BLaER1 (cell line): ENCODE data around the gene MOV10L1.

Experiments
- H3K27ac ChIP-seq: shearing (Covaris generic); formaldehyde crosslinking; 2 replicates; pipeline ENCODE4 v1.8.1; 2022
- H3K27me3 ChIP-seq: shearing (Covaris generic); formaldehyde crosslinking; 2 replicates; pipeline ENCODE4 v1.8.1; 2022
- H3K36me3 ChIP-seq: shearing (Covaris generic); formaldehyde crosslinking; 2 replicates; pipeline ENCODE4 v1.8.1; 2022
- H3K4me1 ChIP-seq: shearing (Covaris generic); formaldehyde crosslinking; 2 replicates; pipeline ENCODE4 v1.8.1; 2022
- H3K4me2 ChIP-seq: shearing (Covaris generic); formaldehyde crosslinking; 2 replicates; pipeline ENCODE4 v1.8.1; 2022
- H3K4me3 ChIP-seq: shearing (Covaris generic); formaldehyde crosslinking; 2 replicates; pipeline ENCODE4 v1.8.1; 2022
- H3K9ac ChIP-seq: shearing (Covaris generic); formaldehyde crosslinking; 2 replicates; pipeline ENCODE4 v1.8.1; 2022
- H3K9me3 ChIP-seq: shearing (Covaris generic); formaldehyde crosslinking; 2 replicates; pipeline ENCODE4 v1.8.1; 2022
- H4K20me1 ChIP-seq: shearing (Covaris generic); formaldehyde crosslinking; 2 replicates; pipeline ENCODE4 v1.8.1; 2022
- Cebpa-rat ChIP-seq: shearing (Covaris generic); IDR thresholded peaks from 2 replicates; pipeline ENCODE4 v1.8.1; 2022

MOV10L1 gene

GRCh38 chr22:50151571-50152537, 62.0 kb downstream of the MOV10L1 start:
- Histone ChIP-seq H3K4me2 (no peak overlapping the region), H3K4me1 (peaks cover 19% of the 10 kb centered on the region), H3K9ac (no peak overlapping the region), H3K36me3 (no peaks in the 10 kb centered on the region), H3K4me3 (no peak overlapping the region), H3K9me3 (no peaks in the 10 kb centered on the region), H4K20me1 (no peaks in the 10 kb centered on the region), H3K27me3 (no peaks in the 10 kb centered on the region), H3K27ac (no peak overlapping the region)
- no peak for TF ChIP-seq Cebpa-rat

DNA sequence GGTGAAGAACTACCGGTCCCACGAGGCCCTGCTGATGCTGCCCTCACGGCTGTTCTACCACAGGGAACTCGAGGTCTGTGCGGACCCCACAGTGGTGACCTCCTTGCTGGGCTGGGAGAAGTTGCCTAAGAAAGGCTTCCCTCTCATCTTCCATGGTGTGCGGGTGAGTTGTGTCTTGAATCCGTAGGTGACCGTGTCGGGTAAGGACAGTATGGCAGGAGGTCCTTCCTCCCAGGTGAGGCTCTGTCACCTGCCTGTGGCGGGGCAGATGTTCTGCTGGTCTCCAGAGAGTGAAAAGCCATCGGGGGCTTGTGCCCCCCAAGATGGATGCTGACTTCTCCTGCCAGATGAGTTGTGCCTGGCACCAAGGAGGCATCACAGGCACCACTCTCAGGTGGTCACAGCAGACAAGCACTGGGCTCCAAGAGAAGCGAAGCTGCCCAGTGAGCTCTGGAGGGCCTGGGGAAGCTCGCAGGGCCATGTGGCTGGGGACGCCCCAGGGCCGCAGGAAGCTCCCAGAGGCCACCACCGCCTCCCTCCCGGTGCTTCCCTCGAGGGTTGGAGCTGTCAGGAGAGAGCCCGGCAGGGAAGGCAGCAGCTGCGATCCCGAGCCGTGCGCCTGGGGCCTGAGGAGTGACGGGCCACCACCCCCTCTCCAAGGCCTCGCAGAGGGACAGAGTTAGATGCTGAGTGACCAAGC, 63.4 kb downstream of the MOV10L1 start:
- Histone ChIP-seq H3K4me2 (no peak overlapping the region), H3K9me3 (no peaks in the 10 kb centered on the region), H3K36me3 (no peaks in the 10 kb centered on the region), H3K4me1 (peaks cover 10% of the 10 kb centered on the region; the same call in 1 of the 2 replicates), H3K4me3 (no peak overlapping the region), H4K20me1 (no peaks in the 10 kb centered on the region), H3K9ac (no peak overlapping the region), H3K27ac (no peak overlapping the region), H3K27me3 (no peaks in the 10 kb centered on the region)
- no peak for TF ChIP-seq Cebpa-rat

GRCh38 chr22:50153756-50154140, 63.9 kb downstream of the MOV10L1 start:
- Histone ChIP-seq H3K9ac (no peak overlapping the region), H3K27ac (no peak overlapping the region), H4K20me1 (no peaks in the 10 kb centered on the region), H3K27me3 (no peaks in the 10 kb centered on the region), H3K4me3 (no peak overlapping the region), H3K9me3 (no peaks in the 10 kb centered on the region), H3K4me1 (peaks cover 10% of the 10 kb centered on the region; the same call in 1 of the 2 replicates), H3K4me2 (no peak overlapping the region), H3K36me3 (no peaks in the 10 kb centered on the region)
- no peak for TF ChIP-seq Cebpa-rat

DNA sequence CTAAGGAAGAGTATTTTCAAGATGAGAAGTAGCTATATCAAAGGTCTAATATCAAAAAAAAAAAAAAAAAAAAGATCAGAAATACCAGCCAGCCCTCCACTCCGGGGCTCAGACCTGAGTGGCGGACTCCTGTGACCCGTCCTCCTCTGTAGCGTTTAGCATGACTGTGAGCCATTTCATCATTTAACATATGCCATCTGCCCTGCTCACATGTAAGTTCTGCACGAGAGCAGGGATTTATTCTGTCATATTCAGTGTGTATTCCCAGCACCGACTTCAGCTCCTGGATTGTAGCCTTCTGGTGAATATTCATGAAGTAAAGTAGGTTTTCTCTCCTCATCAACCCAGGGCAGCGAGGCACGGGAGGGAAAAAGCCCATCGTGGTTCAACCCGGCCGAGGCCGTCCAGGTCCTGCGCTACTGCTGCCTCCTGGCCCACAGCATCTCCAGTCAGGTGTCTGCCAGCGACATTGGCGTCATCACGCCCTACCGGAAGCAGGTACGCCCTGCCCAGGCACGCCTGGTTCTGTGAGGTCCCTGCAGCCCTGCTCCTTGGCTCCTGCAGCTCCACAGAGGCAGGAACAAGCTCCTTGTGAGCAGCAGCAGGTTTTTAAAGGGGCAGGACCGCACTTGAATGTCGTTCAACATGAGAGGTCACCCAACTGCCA, 68.0 kb downstream of the MOV10L1 start:
- Histone ChIP-seq H3K4me2 (no peak overlapping the region), H3K27ac (no peak overlapping the region), H4K20me1 (no peaks in the 10 kb centered on the region), H3K36me3 (no peaks in the 10 kb centered on the region), H3K9me3 (no peaks in the 10 kb centered on the region), H3K4me3 (no peak overlapping the region), H3K9ac (no peak overlapping the region; the same call in 1 of the 2 replicates), H3K4me1 (peaks cover 11% of the 10 kb centered on the region), H3K27me3 (no peaks in the 10 kb centered on the region)
- no peak for TF ChIP-seq Cebpa-rat

DNA sequence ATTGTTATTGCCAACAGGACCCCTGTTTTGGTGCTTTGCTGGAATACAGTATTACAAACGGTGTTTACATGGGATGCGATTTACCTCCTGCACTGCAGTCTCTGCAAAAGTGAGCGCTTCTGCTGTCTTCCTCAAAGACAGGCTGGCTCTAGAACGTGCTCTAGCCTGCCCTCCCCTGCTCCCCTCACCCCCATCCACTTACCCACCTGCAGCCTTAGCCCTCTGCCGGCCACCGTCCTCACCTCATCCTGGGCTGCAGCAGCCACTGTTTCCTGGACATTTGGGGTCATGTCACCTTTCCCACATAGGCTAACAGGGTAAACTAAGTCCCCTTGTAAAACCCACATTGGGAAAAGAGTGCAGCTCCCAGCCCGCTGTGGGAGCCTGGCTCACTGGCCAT, 71.1 kb downstream of the MOV10L1 start:
- Histone ChIP-seq H3K4me3 (no peak overlapping the region), H3K27ac (no peak overlapping the region), H4K20me1 (no peaks in the 10 kb centered on the region), H3K27me3 (no peaks in the 10 kb centered on the region), H3K4me1 (peaks cover 13% of the 10 kb centered on the region), H3K9ac (no peak overlapping the region), H3K9me3 (0 out of 2 replicates have a peak, but pooled peaks cover 3% of the 10 kb centered on the region), H3K36me3 (no peaks in the 10 kb centered on the region), H3K4me2 (no peak overlapping the region)
- TF ChIP-seq Cebpa-rat = no peak

GRCh38 chr22:50161508-50162390, 71.9 kb downstream of the MOV10L1 start:
- peaks cover 8% of the 10 kb centered on the region; the same call in 1 of the 2 replicates for H3K9me3 ChIP-seq
- no peaks in the 10 kb centered on the region for H3K36me3 ChIP-seq
- peaks cover 13% of the 10 kb centered on the region for H3K4me1 ChIP-seq
- peak overlapping the region; percentile 56 for H3K4me2 ChIP-seq
- TF ChIP-seq Cebpa-rat = no peak
- H3K27me3 ChIP-seq = no peaks in the 10 kb centered on the region
- H3K27ac ChIP-seq = no peak overlapping the region
- H3K4me3 ChIP-seq = no peak overlapping the region
- H4K20me1 ChIP-seq = no peaks in the 10 kb centered on the region
- no peak overlapping the region for H3K9ac ChIP-seq

- TF ChIP-seq Cebpa-rat = no peak
- peaks cover 13% of the 10 kb centered on the region for H3K4me1 ChIP-seq
Measured at GRCh38 chr22:50162391-50162956, 72.7 kb downstream of the MOV10L1 start.

GRCh38 chr22:50165436-50166123, 75.8 kb downstream of the MOV10L1 start:
- H3K36me3 ChIP-seq = no peaks in the 10 kb centered on the region
- H4K20me1 ChIP-seq = no peaks in the 10 kb centered on the region
- no peak overlapping the region for H3K27ac ChIP-seq
- peaks cover 13% of the 10 kb centered on the region for H3K4me1 ChIP-seq
- peaks cover 36% of the 10 kb centered on the region for H3K27me3 ChIP-seq
- no peak overlapping the region for H3K4me2 ChIP-seq
- H3K9ac ChIP-seq = no peak overlapping the region
- TF ChIP-seq Cebpa-rat = no peak
- H3K4me3 ChIP-seq = no peak overlapping the region
- H3K9me3 ChIP-seq = peaks cover 8% of the 10 kb centered on the region; the same call in 1 of the 2 replicates

More at GRCh38 chr22:50162391-50162956, 72.7 kb downstream of the MOV10L1 start:
- no peak overlapping the region for H3K4me3 ChIP-seq
- peak overlapping the region; percentile 56 for H3K4me2 ChIP-seq
- H3K27ac ChIP-seq = no peak overlapping the region
- peaks cover 8% of the 10 kb centered on the region; the same call in 1 of the 2 replicates for H3K9me3 ChIP-seq
- no peak overlapping the region for H3K9ac ChIP-seq
- peaks cover 7% of the 10 kb centered on the region; the same call in 1 of the 2 replicates for H3K27me3 ChIP-seq
- H3K36me3 ChIP-seq = no peaks in the 10 kb centered on the region
- H4K20me1 ChIP-seq = no peaks in the 10 kb centered on the region
